PC-3 (cell line): Measurements from ENCODE around the gene SCAPER. TPM values are rescaled to one million over a fixed set of nuclear protein-coding genes. Genes with fewer than 3 reads are reported as not detected.

Source experiments
- ATAC-seq: fragments of 200-7000 bp; cut with Tn5 transposase; 2 replicates; pipeline ENCODE4 v1.9.1; 2020; ENCODE audit warnings: mild to moderate bottlenecking, moderate library complexity
- BruUV-seq: library from RNA; stranded (reverse); fragments of 400-500 nt; replicated peaks from 2 replicates; lab custom pipeline; 2021; lab: Mats Ljungman, UMichigan
- CTCF ChIA-PET: fragments of 300-600 bp; sonication (Branson Sonifier 250); formaldehyde crosslinking; loops from one replicate; lab custom pipeline; 2022; ENCODE audit warnings: antibody characterized with exemption; lab: Charles Lee
- POLR2A ChIA-PET: fragments of 300-600 bp; sonication (Branson Sonifier 250); formaldehyde crosslinking; loops from one replicate; lab custom pipeline; 2022; ENCODE audit warnings: antibody characterized with exemption; ENCODE audit not compliant: unreplicated experiment; lab: Charles Lee
- DNase-seq: peaks from one replicate; pipeline ENCODE4 v3.0.0-alpha.2; 2015
- H2AFZ ChIP-seq: fragments of 300-600 bp; sonication (generic); 2 replicates; pipeline ENCODE4 v1.6.0; 2016; ENCODE audit warnings: antibody characterized with exemption, low read length
- H3F3A ChIP-seq: fragments of 300-600 bp; sonication (generic); one replicate; pipeline ENCODE4 v1.6.0; 2017; ENCODE audit warnings: antibody characterized with exemption, low read length, control low read depth, mild to moderate bottlenecking; ENCODE audit not compliant: unreplicated experiment
- H3K27ac ChIP-seq: fragments of 300-600 bp; sonication (generic); 2 replicates; pipeline ENCODE4 v1.5.1; 2016; ENCODE audit warnings: mild to moderate bottlenecking, low read length
- H3K27me3 ChIP-seq: fragments of 300-600 bp; sonication (generic); 2 replicates; pipeline ENCODE4 v1.6.1; 2016; ENCODE audit warnings: low read length, mixed read lengths
- H3K36me3 ChIP-seq: fragments of 300-600 bp; sonication (generic); 2 replicates; pipeline ENCODE4 v1.6.1; 2016; ENCODE audit warnings: low read depth, mixed run types, low read length, mixed read lengths
- H3K4me1 ChIP-seq: fragments of 300-600 bp; sonication (generic); 2 replicates; pipeline ENCODE4 v1.5.1; 2016; ENCODE audit warnings: low read length; ENCODE audit not compliant: insufficient read depth
- H3K4me2 ChIP-seq: fragments of 300-600 bp; sonication (generic); 2 replicates; pipeline ENCODE4 v1.6.0; 2016; ENCODE audit warnings: low read length
- H3K4me3 ChIP-seq: fragments of 300-600 bp; sonication (generic); 2 replicates; pipeline ENCODE4 v1.5.1; 2016; ENCODE audit warnings: mild to moderate bottlenecking, low read length, mixed read lengths
- H3K79me2 ChIP-seq: fragments of 300-600 bp; sonication (generic); 2 replicates; pipeline ENCODE4 v1.6.1; 2017; ENCODE audit warnings: low read length, mixed read lengths
- H3K9ac ChIP-seq: fragments of 300-600 bp; sonication (generic); 2 replicates; pipeline ENCODE4 v1.6.0; 2016; ENCODE audit warnings: mild to moderate bottlenecking, low read length
- H3K9me2 ChIP-seq: fragments of 300-600 bp; sonication (generic); replicated peaks from 2 replicates; pipeline ENCODE4 v1.6.1; 2016; ENCODE audit warnings: mixed run types, low read length, mixed read lengths
- H3K9me3 ChIP-seq: fragments of 300-600 bp; sonication (generic); 2 replicates; pipeline ENCODE4 v1.6.1; 2016; ENCODE audit warnings: low read length, mixed read lengths
- H4K20me1 ChIP-seq: fragments of 300-600 bp; sonication (generic); 2 replicates; pipeline ENCODE4 v1.6.1; 2016; ENCODE audit warnings: low read length, mixed read lengths
- CTCF ChIP-seq: fragments of 300-600 bp; sonication (generic); conservative IDR thresholded peaks from 2 replicates; pipeline ENCODE4 v1.5.1; 2017; ENCODE audit warnings: antibody characterized with exemption, low read depth, mild to moderate bottlenecking, low read length
- EZH2 ChIP-seq: fragments of 300-600 bp; sonication (generic); IDR thresholded peaks from one replicate; pipeline ENCODE4 v1.6.1; 2017; ENCODE audit warnings: antibody characterized with exemption, mild to moderate bottlenecking, low read length; ENCODE audit not compliant: unreplicated experiment
- EZH2phosphoT487 ChIP-seq: fragments of 300-600 bp; sonication (generic); IDR thresholded peaks from 2 replicates; pipeline ENCODE4 v1.6.1; 2018; ENCODE audit warnings: mild to moderate bottlenecking, antibody characterized with exemption, low read length, borderline replicate concordance
- intact Hi-C: fragments of 100-400 bp; cut with micrococcal nuclease; formaldehyde crosslinking; loops from 2 replicates; pipeline ENCODE4 v1.9.0; 2023
- total RNA-seq: library from RNA; depleted of rRNA; stranded (reverse); fragments of >200 nt; gene quantifications from 2 replicates; pipeline ENCODE4 v1.2.3, GENCODE V29; 2014

The SCAPER gene
- total RNA-seq, 1 experiment from 2014 or later, result 6.0 TPM

DNA sequence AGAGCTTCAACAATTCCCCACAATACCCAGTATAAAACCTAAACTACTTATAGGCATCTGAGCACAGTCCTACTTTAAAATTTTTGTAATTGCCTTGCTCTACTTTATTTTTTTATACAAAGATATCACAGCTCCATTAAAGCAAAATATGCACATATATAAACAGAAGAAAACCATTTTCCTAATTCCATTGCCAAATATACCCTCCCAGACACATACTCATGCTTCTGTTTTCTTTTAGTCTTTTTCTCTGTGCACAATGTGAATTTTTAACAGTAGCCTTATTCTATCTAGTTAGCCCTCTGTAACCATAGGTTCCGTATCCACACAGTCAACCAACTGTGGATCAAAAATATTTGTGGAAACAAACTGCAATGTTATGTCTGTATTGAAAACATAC, 260.5 kb downstream of the SCAPER start:
- no peak for ATAC-seq
- H3K4me1 ChIP-seq, result no peaks in the 10 kb centered on the region
- no peak overlapping the region for H3K27ac ChIP-seq
- no peaks in the 10 kb centered on the region for H4K20me1 ChIP-seq
- no peaks in the 10 kb centered on the region for H3K9me2 ChIP-seq
- POLR2A ChIA-PET, result no interaction called here
- no peak overlapping the region for H2AFZ ChIP-seq
- no peak overlapping the region for H3K9ac ChIP-seq
- no peak overlapping the region for H3K4me3 ChIP-seq
- intact Hi-C loops, result no loop called here
- CTCF ChIA-PET, result no interaction called here
- BruUV-seq, result no TSS peak
- TF ChIP-seq EZH2, result no peak
- TF ChIP-seq CTCF, result no peak
- no peak for TF ChIP-seq EZH2phosphoT487
- H3F3A ChIP-seq, result no peaks in the 10 kb centered on the region
- DNase-seq, result no peak
- no peaks in the 10 kb centered on the region for H3K79me2 ChIP-seq
- peaks cover 4% of the 10 kb centered on the region; the same call in 1 of the 2 replicates for H3K36me3 ChIP-seq
- no peak overlapping the region for H3K4me2 ChIP-seq
- no peaks in the 10 kb centered on the region for H3K27me3 ChIP-seq
- no peaks in the 10 kb centered on the region for H3K9me3 ChIP-seq

GRCh38 chr15:76642671-76643070, 262.5 kb downstream of the SCAPER start:
- Histone ChIP-seq H3K36me3 (no peaks in the 10 kb centered on the region; the same call in 1 of the 2 replicates), H3K27ac (no peak overlapping the region), H3K4me2 (no peak overlapping the region), H3K4me3 (no peak overlapping the region), H3K4me1 (no peaks in the 10 kb centered on the region), H3K79me2 (no peaks in the 10 kb centered on the region), H4K20me1 (no peaks in the 10 kb centered on the region), H3F3A (no peaks in the 10 kb centered on the region), H3K9me2 (no peaks in the 10 kb centered on the region), H3K9me3 (no peaks in the 10 kb centered on the region), H3K9ac (no peak overlapping the region), H3K27me3 (no peaks in the 10 kb centered on the region), H2AFZ (no peak overlapping the region)
- BruUV-seq, result no TSS peak
- POLR2A ChIA-PET, result no interaction called here
- ATAC-seq (no peak), DNase-seq (no peak)
- TF ChIP-seq EZH2phosphoT487, result no peak
- TF ChIP-seq EZH2, result no peak
- TF ChIP-seq CTCF, result peak; percentile 41
- intact Hi-C loops, result no loop called here
- CTCF ChIA-PET, result no interaction called here

GRCh38 chr15:76637166-76637565, 268.0 kb downstream of the SCAPER start:
- ATAC-seq, result no peak
- H3K9ac ChIP-seq, result no peak overlapping the region
- H4K20me1 ChIP-seq, result no peaks in the 10 kb centered on the region
- ChIA-PET POLR2A (no interaction called here), CTCF (no interaction called here)
- TF ChIP-seq CTCF, result no peak
- TF ChIP-seq EZH2phosphoT487, result no peak
- no peak for TF ChIP-seq EZH2
- no peaks in the 10 kb centered on the region for H3F3A ChIP-seq
- H3K9me2 ChIP-seq, result no peaks in the 10 kb centered on the region
- H3K9me3 ChIP-seq, result no peaks in the 10 kb centered on the region; the same call in 1 of the 2 replicates
- intact Hi-C loops, result no loop called here
- peaks cover 10% of the 10 kb centered on the region; the same call in 1 of the 2 replicates for H3K36me3 ChIP-seq
- H2AFZ ChIP-seq, result no peak overlapping the region
- no peaks in the 10 kb centered on the region for H3K27me3 ChIP-seq
- no peaks in the 10 kb centered on the region for H3K79me2 ChIP-seq
- no peak overlapping the region for H3K4me3 ChIP-seq
- H3K4me2 ChIP-seq, result no peak overlapping the region
- DNase-seq, result no peak
- H3K4me1 ChIP-seq, result no peaks in the 10 kb centered on the region
- no peak overlapping the region for H3K27ac ChIP-seq
- BruUV-seq, result no TSS peak
